ENCODE measurements around the gene GFOD2.

The GFOD2 gene

GRCh38 chr16:67678354-67679023 lies 40.6 kb downstream of the GFOD2 start:
- Histone ChIP-seq H2AFZ (ENCODE audit: insufficient read depth, low read length, poor library complexity) (no peak overlapping the region), H3K18ac (ENCODE audit: low read length) (no peak overlapping the region), H3K27ac (ENCODE audit: low read depth, low read length) (peak overlapping the region; percentile 20), H3K4ac (ENCODE audit: low read depth, low read length) (no peak overlapping the region), H3K4me3 (ENCODE audit: low read depth, low read length) (no peak overlapping the region), H3K79me1 (ENCODE audit: low read length) (peaks cover 4% of the 10 kb centered on the region), H2AK5ac (ENCODE audit: low read length) (no peak overlapping the region), H3K9me3 (ENCODE audit: insufficient read depth, low read depth, low read length) (no peaks in the 10 kb centered on the region), H3K36me3 (ENCODE audit: control insufficient read depth in 1 of 2, insufficient read depth in 2 of 2, low read length in 2 of 2) (peaks cover 20 to 31% of the 10 kb centered on the region in 2 experiments), H3K23ac (ENCODE audit: low read length) (no peak overlapping the region), H3K4me2 (ENCODE audit: low read length) (no peak overlapping the region), H2BK12ac (ENCODE audit: low read length) (no peak overlapping the region), H4K8ac (ENCODE audit: low read depth, low read length) (no peak overlapping the region), H2BK5ac (ENCODE audit: low read depth, low read length, poor library complexity) (no peak overlapping the region), H3K9ac (ENCODE audit: low read length) (no peak overlapping the region), H2BK120ac (ENCODE audit: insufficient read depth, low read length, poor library complexity) (no peak overlapping the region), H3K79me2 (ENCODE audit: control insufficient read depth, insufficient read depth, low read length, poor library complexity) (no peaks in the 10 kb centered on the region), H3K27me3 (ENCODE audit: insufficient read depth, low read length) (no peaks in the 10 kb centered on the region), H3K14ac (ENCODE audit: low read length) (no peak overlapping the region), H4K91ac (ENCODE audit: low read depth, low read length) (no peak overlapping the region), H4K12ac (ENCODE audit: low read depth, low read length) (no peak overlapping the region), H3K4me1 (ENCODE audit: control insufficient read depth in 1 of 2, insufficient read depth in 2 of 2, low read length in 2 of 2) (peaks cover 11 to 14% of the 10 kb centered on the region in 2 experiments)
- no CpG with 5 or more reads among the region's 12 CpGs for WGBS (ENCODE audit: extremely low coverage, insufficient coverage, insufficient read length)
- DNase-seq, result peak in 1 of 2 donors; percentile 56

GRCh38 chr16:67677712-67678111 lies 41.4 kb downstream of the GFOD2 start:
- no peaks in the 10 kb centered on the region for H3K27me3 ChIP-seq (ENCODE audit: insufficient read depth, low read length)
- peaks cover 4% of the 10 kb centered on the region for H3K79me1 ChIP-seq (ENCODE audit: low read length)
- H2AFZ ChIP-seq (ENCODE audit: insufficient read depth, low read length, poor library complexity), result no peak overlapping the region
- H3K23ac ChIP-seq (ENCODE audit: low read length), result no peak overlapping the region
- peak overlapping the region; percentile 74 for H2BK120ac ChIP-seq (ENCODE audit: insufficient read depth, low read length, poor library complexity)
- no peaks in the 10 kb centered on the region for H3K9me3 ChIP-seq (ENCODE audit: insufficient read depth, low read depth, low read length)
- peak overlapping the region; percentile 70 for H4K91ac ChIP-seq (ENCODE audit: low read depth, low read length)
- H3K9ac ChIP-seq (ENCODE audit: low read length), result no peak overlapping the region
- H3K4me2 ChIP-seq (ENCODE audit: low read length), result peak overlapping the region; percentile 28
- peak; percentile 97 to 99 for DNase-seq
- H2BK5ac ChIP-seq (ENCODE audit: low read depth, low read length, poor library complexity), result no peak overlapping the region
- peaks cover 11 to 14% of the 10 kb centered on the region in 2 experiments for H3K4me1 ChIP-seq (ENCODE audit: control insufficient read depth in 1 of 2, insufficient read depth in 2 of 2, low read length in 2 of 2)
- WGBS (ENCODE audit: extremely low coverage, insufficient coverage, insufficient read length), result no CpG with 5 or more reads among the region's 1 CpG
- H3K14ac ChIP-seq (ENCODE audit: low read length), result no peak overlapping the region
- no peak overlapping the region for H3K18ac ChIP-seq (ENCODE audit: low read length)
- H3K36me3 ChIP-seq (ENCODE audit: control insufficient read depth in 1 of 2, insufficient read depth in 2 of 2, low read length in 2 of 2), result peaks cover 16 to 24% of the 10 kb centered on the region in 2 experiments
- no peaks in the 10 kb centered on the region for H3K79me2 ChIP-seq (ENCODE audit: control insufficient read depth, insufficient read depth, low read length, poor library complexity)
- no peak overlapping the region for H2AK5ac ChIP-seq (ENCODE audit: low read length)
- peak overlapping the region; percentile 52 for H3K27ac ChIP-seq (ENCODE audit: low read depth, low read length)
- no peak overlapping the region for H3K4me3 ChIP-seq (ENCODE audit: low read depth, low read length)
- H2BK12ac ChIP-seq (ENCODE audit: low read length), result no peak overlapping the region
- no peak overlapping the region for H4K12ac ChIP-seq (ENCODE audit: low read depth, low read length)
- no peak overlapping the region for H3K4ac ChIP-seq (ENCODE audit: low read depth, low read length)
- no peak overlapping the region for H4K8ac ChIP-seq (ENCODE audit: low read depth, low read length)

- Histone ChIP-seq H2BK120ac (ENCODE audit: insufficient read depth, low read length, poor library complexity) (peak overlapping the region; percentile 74), H3K4me2 (ENCODE audit: low read length) (no peak overlapping the region), H3K79me1 (ENCODE audit: low read length) (peaks cover 4% of the 10 kb centered on the region), H4K8ac (ENCODE audit: low read depth, low read length) (no peak overlapping the region), H3K27me3 (ENCODE audit: insufficient read depth, low read length) (no peaks in the 10 kb centered on the region), H3K23ac (ENCODE audit: low read length) (no peak overlapping the region), H3K27ac (ENCODE audit: low read depth, low read length) (peak overlapping the region; percentile 32), H3K36me3 (ENCODE audit: control insufficient read depth in 1 of 2, insufficient read depth in 2 of 2, low read length in 2 of 2) (peaks cover 16 to 24% of the 10 kb centered on the region in 2 experiments), H2AK5ac (ENCODE audit: low read length) (no peak overlapping the region), H3K9me3 (ENCODE audit: insufficient read depth, low read depth, low read length) (no peaks in the 10 kb centered on the region), H2AFZ (ENCODE audit: insufficient read depth, low read length, poor library complexity) (no peak overlapping the region), H2BK5ac (ENCODE audit: low read depth, low read length, poor library complexity) (no peak overlapping the region), H4K12ac (ENCODE audit: low read depth, low read length) (no peak overlapping the region), H2BK12ac (ENCODE audit: low read length) (no peak overlapping the region), H3K4me3 (ENCODE audit: low read depth, low read length) (no peak overlapping the region), H3K14ac (ENCODE audit: low read length) (no peak overlapping the region), H4K91ac (ENCODE audit: low read depth, low read length) (peak overlapping the region; percentile 70), H3K4ac (ENCODE audit: low read depth, low read length) (no peak overlapping the region), H3K4me1 (ENCODE audit: control insufficient read depth in 1 of 2, insufficient read depth in 2 of 2, low read length in 2 of 2) (peaks cover 11 to 14% of the 10 kb centered on the region in 2 experiments), H3K79me2 (ENCODE audit: control insufficient read depth, insufficient read depth, low read length, poor library complexity) (no peaks in the 10 kb centered on the region), H3K9ac (ENCODE audit: low read length) (no peak overlapping the region), H3K18ac (ENCODE audit: low read length) (no peak overlapping the region)
- WGBS (ENCODE audit: extremely low coverage, insufficient coverage, insufficient read length), result no CpG with 5 or more reads among the region's 8 CpGs
- no peak for DNase-seq
These were observed 42.2 kb downstream of the GFOD2 start for GRCh38 chr16:67676939-67677338.

- peaks cover 4% of the 10 kb centered on the region for H3K79me1 ChIP-seq (ENCODE audit: low read length)
- H3K4me3 ChIP-seq (ENCODE audit: low read depth, low read length), result no peak overlapping the region
- H3K9me3 ChIP-seq (ENCODE audit: insufficient read depth, low read depth, low read length), result no peaks in the 10 kb centered on the region
- no peak overlapping the region for H2BK12ac ChIP-seq (ENCODE audit: low read length)
- no peak overlapping the region for H3K9ac ChIP-seq (ENCODE audit: low read length)
- H2BK5ac ChIP-seq (ENCODE audit: low read depth, low read length, poor library complexity), result no peak overlapping the region
- no peak overlapping the region for H2BK120ac ChIP-seq (ENCODE audit: insufficient read depth, low read length, poor library complexity)
- H3K4ac ChIP-seq (ENCODE audit: low read depth, low read length), result no peak overlapping the region
- peaks cover 16 to 24% of the 10 kb centered on the region in 2 experiments for H3K36me3 ChIP-seq (ENCODE audit: control insufficient read depth in 1 of 2, insufficient read depth in 2 of 2, low read length in 2 of 2)
- H3K27me3 ChIP-seq (ENCODE audit: insufficient read depth, low read length), result no peaks in the 10 kb centered on the region
- WGBS (ENCODE audit: extremely low coverage, insufficient coverage, insufficient read length), result no CpG with 5 or more reads among the region's 4 CpGs
- no peak overlapping the region for H3K14ac ChIP-seq (ENCODE audit: low read length)
- peak; percentile 80 to 93 for DNase-seq
- H3K23ac ChIP-seq (ENCODE audit: low read length), result no peak overlapping the region
- no peak overlapping the region for H4K91ac ChIP-seq (ENCODE audit: low read depth, low read length)
- H3K18ac ChIP-seq (ENCODE audit: low read length), result no peak overlapping the region
- no peak overlapping the region for H3K4me2 ChIP-seq (ENCODE audit: low read length)
- H2AFZ ChIP-seq (ENCODE audit: insufficient read depth, low read length, poor library complexity), result no peak overlapping the region
- H4K8ac ChIP-seq (ENCODE audit: low read depth, low read length), result no peak overlapping the region
- no peaks in the 10 kb centered on the region for H3K79me2 ChIP-seq (ENCODE audit: control insufficient read depth, insufficient read depth, low read length, poor library complexity)
- H4K12ac ChIP-seq (ENCODE audit: low read depth, low read length), result no peak overlapping the region
- peaks cover 11 to 14% of the 10 kb centered on the region in 2 experiments for H3K4me1 ChIP-seq (ENCODE audit: control insufficient read depth in 1 of 2, insufficient read depth in 2 of 2, low read length in 2 of 2)
- H2AK5ac ChIP-seq (ENCODE audit: low read length), result no peak overlapping the region
- H3K27ac ChIP-seq (ENCODE audit: low read depth, low read length), result peak overlapping the region; percentile 32
These were observed 42.6 kb downstream of the GFOD2 start for GRCh38 chr16:67676516-67676915.
